ENCODE data around the gene CLMN. TPM values are rescaled to one million over a fixed set of nuclear protein-coding genes. Genes with fewer than 3 reads are reported as not detected.

The CLMN gene
- total and polyA plus RNA-seq, 2 experiments from 2014 or later, result 0.11 to 0.53 TPM

GRCh38 chr14:95289323-95290010 lies 30.2 kb downstream of the CLMN start:
- H4K20me1 ChIP-seq (ENCODE audit: insufficient read depth), result no peaks in the 10 kb centered on the region
- no peaks in the 10 kb centered on the region for H3K36me3 ChIP-seq (ENCODE audit: low read depth)
- H3K4me3 ChIP-seq, result no peak overlapping the region
- DNase-seq, result no peak
- WGBS, 2 experiments (ENCODE audit: low coverage in 1 of 2, low lambda C conversion rate in 2 of 2, missing lambda C conversion rate in 2 of 2), result 68 to 73% methylated on average over 6 of the region's 6 CpGs
- TF ChIP-seq EZH2 (IDR thresholded peaks at IDR 0.05; ENCODE audit: insufficient read depth, poor library complexity, severe bottlenecking), result no peak
- no peak for TF ChIP-seq EZH2phosphoT487 (IDR thresholded peaks at IDR 0.05; ENCODE audit: insufficient read depth, low read depth)
- H3K9ac ChIP-seq, result no peak overlapping the region
- in situ Hi-C loops (cut with MboI), result no loop called here
- no peaks in the 10 kb centered on the region for H3F3A ChIP-seq (ENCODE audit: insufficient read depth)
- H3K4me1 ChIP-seq (ENCODE audit: insufficient read depth), result no peaks in the 10 kb centered on the region
- 0 out of 2 replicates have a peak, but pooled peaks cover 6% of the 10 kb centered on the region for H3K27me3 ChIP-seq (replicated peaks; ENCODE audit: insufficient read depth)
- H3K79me2 ChIP-seq (ENCODE audit: insufficient read depth), result no peaks in the 10 kb centered on the region
- no peak overlapping the region for H3K27ac ChIP-seq
- no peak overlapping the region for H2AFZ ChIP-seq
- H3K4me2 ChIP-seq (ENCODE audit: unreplicated experiment), result no peak overlapping the region
- no peaks in the 10 kb centered on the region for H3K9me2 ChIP-seq (ENCODE audit: insufficient read depth)
- H3K9me3 ChIP-seq (ENCODE audit: low read depth), result no peaks in the 10 kb centered on the region

GRCh38 chr14:95288672-95289322 lies 30.9 kb downstream of the CLMN start:
- TF ChIP-seq EZH2phosphoT487 (IDR thresholded peaks at IDR 0.05; ENCODE audit: insufficient read depth, low read depth) (no peak), EZH2 (IDR thresholded peaks at IDR 0.05; ENCODE audit: insufficient read depth, poor library complexity, severe bottlenecking) (no peak)
- no peaks in the 10 kb centered on the region for H3K9me2 ChIP-seq (ENCODE audit: insufficient read depth)
- in situ Hi-C loops (cut with MboI), result no loop called here
- H3K4me3 ChIP-seq, result no peak overlapping the region
- H3K36me3 ChIP-seq (ENCODE audit: low read depth), result no peaks in the 10 kb centered on the region
- H3F3A ChIP-seq (ENCODE audit: insufficient read depth), result no peaks in the 10 kb centered on the region
- H3K9me3 ChIP-seq (ENCODE audit: low read depth), result no peaks in the 10 kb centered on the region
- 0 out of 2 replicates have a peak, but pooled peaks cover 6% of the 10 kb centered on the region for H3K27me3 ChIP-seq (replicated peaks; ENCODE audit: insufficient read depth)
- H3K4me2 ChIP-seq (ENCODE audit: unreplicated experiment), result no peak overlapping the region
- WGBS, 2 experiments (ENCODE audit: low coverage in 1 of 2, low lambda C conversion rate in 2 of 2, missing lambda C conversion rate in 2 of 2), result 71 to 72% methylated on average over 5 of the region's 5 CpGs
- no peak overlapping the region for H3K9ac ChIP-seq
- H4K20me1 ChIP-seq (ENCODE audit: insufficient read depth), result no peaks in the 10 kb centered on the region
- H2AFZ ChIP-seq, result no peak overlapping the region
- no peak overlapping the region for H3K27ac ChIP-seq
- no peaks in the 10 kb centered on the region for H3K79me2 ChIP-seq (ENCODE audit: insufficient read depth)
- DNase-seq, result no peak
- H3K4me1 ChIP-seq (ENCODE audit: insufficient read depth), result no peaks in the 10 kb centered on the region

GRCh38 chr14:95287176-95287754 lies 32.4 kb downstream of the CLMN start:
- H3K27me3 ChIP-seq (replicated peaks; ENCODE audit: insufficient read depth), result 0 out of 2 replicates have a peak, but pooled peaks cover 6% of the 10 kb centered on the region
- H3K9me2 ChIP-seq (ENCODE audit: insufficient read depth), result no peaks in the 10 kb centered on the region
- no peaks in the 10 kb centered on the region for H3K4me1 ChIP-seq (ENCODE audit: insufficient read depth)
- no peaks in the 10 kb centered on the region for H3F3A ChIP-seq (ENCODE audit: insufficient read depth)
- H4K20me1 ChIP-seq (ENCODE audit: insufficient read depth), result no peaks in the 10 kb centered on the region
- WGBS, 2 experiments (ENCODE audit: low coverage in 1 of 2, low lambda C conversion rate in 2 of 2, missing lambda C conversion rate in 2 of 2), result 65 to 72% methylated on average over 6 of the region's 6 CpGs
- no peak overlapping the region for H3K4me3 ChIP-seq
- no peaks in the 10 kb centered on the region for H3K9me3 ChIP-seq (ENCODE audit: low read depth)
- no peak overlapping the region for H3K9ac ChIP-seq
- no peak overlapping the region for H3K4me2 ChIP-seq (ENCODE audit: unreplicated experiment)
- H3K27ac ChIP-seq, result no peak overlapping the region
- no peaks in the 10 kb centered on the region for H3K79me2 ChIP-seq (ENCODE audit: insufficient read depth)
- no peak for DNase-seq
- no peaks in the 10 kb centered on the region for H3K36me3 ChIP-seq (ENCODE audit: low read depth)
- H2AFZ ChIP-seq, result no peak overlapping the region
- in situ Hi-C loops (cut with MboI), result no loop called here
- no peak for TF ChIP-seq EZH2phosphoT487 (IDR thresholded peaks at IDR 0.05; ENCODE audit: insufficient read depth, low read depth)
- no peak for TF ChIP-seq EZH2 (IDR thresholded peaks at IDR 0.05; ENCODE audit: insufficient read depth, poor library complexity, severe bottlenecking)

- H3F3A ChIP-seq (ENCODE audit: insufficient read depth), result no peaks in the 10 kb centered on the region
- WGBS, 2 experiments (ENCODE audit: low coverage in 1 of 2, low lambda C conversion rate in 2 of 2, missing lambda C conversion rate in 2 of 2), result 68% methylated on average over 5 of the region's 5 CpGs
Measured at GRCh38 chr14:95286645-95287044, 33.1 kb downstream of the CLMN start.

More at GRCh38 chr14:95286645-95287044, 33.1 kb downstream of the CLMN start:
- in situ Hi-C loops (cut with MboI), result no loop called here
- no peak for DNase-seq
- Histone ChIP-seq H2AFZ (no peak overlapping the region), H3K27me3 (replicated peaks; ENCODE audit: insufficient read depth) (0 out of 2 replicates have a peak, but pooled peaks cover 6% of the 10 kb centered on the region), H3K27ac (no peak overlapping the region), H3K4me3 (no peak overlapping the region), H3K79me2 (ENCODE audit: insufficient read depth) (no peaks in the 10 kb centered on the region), H3K4me2 (ENCODE audit: unreplicated experiment) (no peak overlapping the region), H3K9me2 (ENCODE audit: insufficient read depth) (no peaks in the 10 kb centered on the region), H3K36me3 (ENCODE audit: low read depth) (no peaks in the 10 kb centered on the region), H3K9me3 (ENCODE audit: low read depth) (no peaks in the 10 kb centered on the region), H4K20me1 (ENCODE audit: insufficient read depth) (no peaks in the 10 kb centered on the region), H3K4me1 (ENCODE audit: insufficient read depth) (no peaks in the 10 kb centered on the region), H3K9ac (no peak overlapping the region)
- TF ChIP-seq EZH2 (IDR thresholded peaks at IDR 0.05; ENCODE audit: insufficient read depth, poor library complexity, severe bottlenecking) (no peak), EZH2phosphoT487 (IDR thresholded peaks at IDR 0.05; ENCODE audit: insufficient read depth, low read depth) (no peak)

Data from GM23248 (cell line).